Aorta (tissue), 5 donors: ENCODE results near the gene AHCY. TPM values are rescaled to one million over a fixed set of nuclear protein-coding genes. Genes with fewer than 3 reads are reported as not detected.
"Not testable (repeated sequence)": the region's sequence is repeated elsewhere in the genome, so short reads cannot be mapped to it uniquely, and the experiment has no call there.

Experiments used
- ATAC-seq: fragments of 200-7000 bp; cut with Tn5 transposase; one replicate; pipeline ENCODE4 v1.9.1; 2022; ENCODE audit warnings: moderate library complexity; ENCODE audit not compliant: low FRiP score
- DNase-seq, 2 donors: peaks; one replicate each; pipeline ENCODE4 v3.0.0-alpha.2; 2020
- H3K27ac ChIP-seq, 2 donors: one replicate each; pipeline ENCODE4 v1.5.1; 2013; ENCODE audit warnings: low read length in 2 of 2, mild to moderate bottlenecking in 2 of 2, moderate library complexity in 2 of 2, control low read depth in 1 of 2, inconsistent platforms in 1 of 2, low read depth in 1 of 2
- H3K27me3 ChIP-seq, 2 donors: one replicate each; pipeline ENCODE4 v1.6.1; 2013; ENCODE audit warnings: control low read depth in 1 of 2, low read length in 1 of 2, mild to moderate bottlenecking in 1 of 2, moderate library complexity in 1 of 2; ENCODE audit not compliant: insufficient read depth in 2 of 2, control insufficient read depth in 1 of 2
- H3K36me3 ChIP-seq, 2 donors: one replicate each; pipeline ENCODE4 v1.6.1; 2013; ENCODE audit warnings: control low read depth in 1 of 2, low read length in 1 of 2, mild to moderate bottlenecking in 1 of 2; ENCODE audit not compliant: insufficient read depth in 2 of 2, control insufficient read depth in 1 of 2
- H3K4me1 ChIP-seq, 2 donors: one replicate each; pipeline ENCODE4 v1.6.1; 2013; ENCODE audit warnings: low read length in 2 of 2, control low read depth in 1 of 2, mild to moderate bottlenecking in 1 of 2, moderate library complexity in 1 of 2; ENCODE audit not compliant: insufficient read depth in 2 of 2, control insufficient read depth in 1 of 2
- H3K4me3 ChIP-seq, 2 donors: one replicate each; pipeline ENCODE4 v1.5.1; 2013; ENCODE audit warnings: low read length in 2 of 2, control low read depth in 1 of 2, mild to moderate bottlenecking in 1 of 2
- H3K9me3 ChIP-seq: one replicate; pipeline ENCODE4 v1.6.1; 2013; ENCODE audit warnings: mild to moderate bottlenecking, low read length; ENCODE audit not compliant: control insufficient read depth
- WGBS, 2 donors: extraction: QIAGEN DNeasy Blood & Tissue Kit; methylation state at CpG; one replicate each; pipeline ENCODE4 v1.1.7; 2013; 5-methylcytosine and 5-hydroxymethylcytosine counted together
- intact Hi-C, 2 donors: fragments of 100-400 bp; cut with DNase I; formaldehyde crosslinking; loops; one replicate each; pipeline versions ENCODE4 v1.14.2 to v1.15.0; 2022
- polyA plus RNA-seq, 2 donors: library from polyadenylated mRNA; stranded (reverse); fragments of 200-250 nt; gene quantifications; one replicate each; pipeline ENCODE4 v1.2.3, GENCODE V29; 2013
- total RNA-seq, 2 donors: library from RNA; stranded (reverse); fragmentation: NEBNext Ultra II Directional; extraction: Animal tissue kit (Norgen Biotek cat#: 25700); gene quantifications; one replicate each; pipeline ENCODE4 v1.2.1, GENCODE V29; 2021
- donor health status: healthy with polysubstance abuse.
- donor health status: Bipolar disorder and iron deficiency.
- donor health status: DM: no; HTN: no; CAD: no.
- donor health status: DM: no; HTN: no; CAD: no.
- donor health status: DM: yes; HTN: yes; CAD: no.

AHCY gene
- total and polyA plus RNA-seq, 4 donors, result 31.8 to 53.0 (median 38.0) TPM

- ATAC-seq, result peak; percentile 50
- intact Hi-C loops, result no loop called here
- no peak overlapping the region for H3K27ac ChIP-seq
- WGBS, 2 donors, result 62 to 65% methylated on average over 9 of the region's 9 CpGs
- no peaks in the 10 kb centered on the region for H3K27me3 ChIP-seq
- H3K4me3 ChIP-seq, result no peak overlapping the region
- no peaks in the 10 kb centered on the region for H3K9me3 ChIP-seq
- no peak for DNase-seq
- H3K4me1 ChIP-seq, result no peaks in the 10 kb centered on the region
- no peaks in the 10 kb centered on the region for H3K36me3 ChIP-seq
Observed at GRCh38 chr20:34262488-34263288, 40.5 kb downstream of the AHCY start.

- no peak overlapping the region for H3K27ac ChIP-seq
- H3K9me3 ChIP-seq, result no peaks in the 10 kb centered on the region
- H3K4me3 ChIP-seq, result no peak overlapping the region
- intact Hi-C loops, result no loop called here
- DNase-seq, result no peak
- no peaks in the 10 kb centered on the region for H3K27me3 ChIP-seq
- no peaks in the 10 kb centered on the region for H3K4me1 ChIP-seq
- no peak for ATAC-seq
- 83 to 91% methylated on average over 5 of the region's 5 CpGs for WGBS, 2 donors
- H3K36me3 ChIP-seq, result no peaks in the 10 kb centered on the region
Observed at GRCh38 chr20:34260208-34260942, 42.8 kb downstream of the AHCY start.

- DNase-seq (no peak), ATAC-seq (no peak)
- H3K36me3 ChIP-seq, result no peaks in the 10 kb centered on the region
- WGBS, 2 donors, result 71 to 81% methylated on average over 5 of the region's 5 CpGs
- no peaks in the 10 kb centered on the region for H3K4me1 ChIP-seq
- H3K9me3 ChIP-seq, result no peaks in the 10 kb centered on the region
- H3K27ac ChIP-seq, result no peak overlapping the region
- H3K4me3 ChIP-seq, result no peak overlapping the region
- no peaks in the 10 kb centered on the region for H3K27me3 ChIP-seq
- intact Hi-C loops, result no loop called here
Observed at GRCh38 chr20:34256629-34257124, 46.5 kb downstream of the AHCY start.

- Histone ChIP-seq H3K36me3 (no peaks in the 10 kb centered on the region), H3K4me3 (no peak overlapping the region), H3K4me1 (no peaks in the 10 kb centered on the region), H3K27ac (no peak overlapping the region), H3K9me3 (no peaks in the 10 kb centered on the region), H3K27me3 (no peaks in the 10 kb centered on the region)
- 69 to 83% methylated on average over 1 of the region's 1 CpG for WGBS, 2 donors
- ATAC-seq, result no peak
- DNase-seq, result no peak
- intact Hi-C loops, result no loop called here
Observed at GRCh38 chr20:34254979-34255378, 48.2 kb downstream of the AHCY start.

- H3K27me3 ChIP-seq, result not testable (repeated sequence)
- WGBS, 2 donors, result 49 to 54% methylated on average over 7 of the region's 7 CpGs
Observed at GRCh38 chr20:34252431-34253086, 50.6 kb downstream of the AHCY start.

GRCh38 chr20:34251619-34252018, 51.5 kb downstream of the AHCY start:
- Histone ChIP-seq H3K36me3 (no peaks in the 10 kb centered on the region), H3K9me3 (no peaks in the 10 kb centered on the region), H3K27me3 (no peaks in the 10 kb centered on the region), H3K4me1 (no peaks in the 10 kb centered on the region), H3K4me3 (no peak overlapping the region), H3K27ac (no peak overlapping the region)
- DNase-seq, result no peak
- no peak for ATAC-seq
- WGBS, 2 donors, result 94 to 98% methylated on average over 2 of the region's 2 CpGs
- intact Hi-C loops, result no loop called here

More at GRCh38 chr20:34252431-34253086, 50.6 kb downstream of the AHCY start:
- H3K9me3 ChIP-seq, ATAC-seq, H3K27ac ChIP-seq, H3K36me3 ChIP-seq, H3K4me1 ChIP-seq, H3K4me3 ChIP-seq, DNase-seq, intact Hi-C loops: not testable (repeated sequence)

- H3K27ac ChIP-seq, result no peak overlapping the region
- no peaks in the 10 kb centered on the region for H3K36me3 ChIP-seq
- no peak overlapping the region for H3K4me3 ChIP-seq
- H3K27me3 ChIP-seq, result no peaks in the 10 kb centered on the region
- no peaks in the 10 kb centered on the region for H3K9me3 ChIP-seq
- no peak for ATAC-seq
- intact Hi-C loops, result no loop called here
- no peak for DNase-seq
- no peaks in the 10 kb centered on the region for H3K4me1 ChIP-seq
Observed at GRCh38 chr20:34250005-34250404, 53.1 kb downstream of the AHCY start.

GRCh38 chr20:34249291-34249690, 53.9 kb downstream of the AHCY start:
- Histone ChIP-seq H3K4me1 (no peaks in the 10 kb centered on the region), H3K4me3 (no peak overlapping the region), H3K9me3 (no peaks in the 10 kb centered on the region), H3K27ac (no peak overlapping the region), H3K27me3 (no peaks in the 10 kb centered on the region), H3K36me3 (no peaks in the 10 kb centered on the region)
- DNase-seq (no peak), ATAC-seq (no peak)
- intact Hi-C loops, result no loop called here
- WGBS, 2 donors, result 81 to 84% methylated on average over 6 of the region's 6 CpGs
